Amygdala (tissue), 56 donors: ENCODE data around the gene NOL4L.
A peak's percentile ranks its signal among the peaks of the same experiment; 100 is the strongest.

Experiments used
- DNase-seq, 56 donors: peaks; one replicate each; lab custom pipeline; 2025; lab: John Stamatoyannopoulos, UW

NOL4L gene

DNA sequence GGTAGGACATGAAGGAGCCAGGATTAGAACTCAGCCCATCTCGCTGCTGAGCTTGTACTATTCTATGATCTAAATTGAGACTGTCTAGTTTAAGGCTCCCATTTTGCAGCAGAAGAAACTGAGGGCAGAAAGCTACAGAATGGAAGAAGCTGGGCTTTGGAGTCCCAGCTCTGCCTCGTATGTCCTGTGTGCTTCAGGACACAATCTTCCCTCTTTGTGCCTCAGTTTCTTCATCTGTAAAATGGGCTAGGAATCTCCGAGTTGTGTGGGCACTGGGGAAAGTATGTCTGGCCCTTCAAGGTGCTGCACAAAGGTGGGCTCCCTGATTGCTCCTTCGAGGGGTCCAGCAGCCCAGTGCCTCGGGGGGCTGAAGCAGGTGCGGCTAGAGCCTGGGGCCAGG lies 20.7 kb downstream of the NOL4L start:
- DNase-seq: no peak

DNA sequence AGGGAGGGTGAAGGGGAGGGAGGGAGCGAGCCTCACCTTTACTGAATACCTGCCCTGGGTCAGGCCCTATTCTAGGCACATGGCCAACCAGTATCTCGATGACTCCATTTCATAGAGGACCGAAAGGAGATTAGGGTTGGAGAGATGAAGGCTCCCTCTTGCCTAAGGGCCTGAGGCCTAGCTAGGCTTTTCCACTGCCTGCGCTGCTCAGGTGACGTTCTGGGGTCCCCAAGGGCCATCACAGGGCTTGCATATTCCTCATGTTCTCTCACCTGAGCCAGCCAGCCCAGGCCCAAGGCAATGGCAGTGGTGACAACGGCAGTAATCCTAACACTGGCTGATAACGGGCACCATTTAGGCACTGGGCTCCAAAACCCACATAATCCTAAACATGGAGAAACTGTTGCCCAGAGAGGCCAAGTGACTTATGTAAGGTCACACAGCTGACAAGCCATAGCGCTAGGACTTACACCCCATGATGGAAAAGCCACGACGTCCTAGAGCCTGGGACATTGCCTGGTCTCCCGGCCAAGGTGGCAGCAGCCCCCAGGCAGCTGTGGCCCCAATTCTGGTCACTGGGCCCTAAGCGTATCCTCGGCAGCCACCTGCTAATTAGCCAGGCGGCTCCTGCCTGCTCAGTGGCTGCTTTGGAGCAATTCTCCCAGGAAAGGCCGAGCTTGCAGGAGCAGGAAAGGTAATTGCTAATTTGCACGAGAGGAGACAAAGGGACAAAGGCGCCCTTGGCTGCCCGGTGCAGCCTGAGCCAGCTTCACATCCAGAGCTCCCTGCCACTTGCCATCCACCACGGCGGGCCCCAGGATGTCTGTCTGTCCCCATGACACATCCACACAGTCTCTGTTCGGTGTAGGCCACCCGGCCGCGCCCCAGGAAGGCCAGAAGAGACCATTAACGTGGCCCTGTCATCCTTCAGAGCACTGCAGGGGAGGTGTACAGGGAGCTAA lies 21.5 kb downstream of the NOL4L start:
- DNase-seq: peak in 1 of 56 donors; percentile 59

DNA sequence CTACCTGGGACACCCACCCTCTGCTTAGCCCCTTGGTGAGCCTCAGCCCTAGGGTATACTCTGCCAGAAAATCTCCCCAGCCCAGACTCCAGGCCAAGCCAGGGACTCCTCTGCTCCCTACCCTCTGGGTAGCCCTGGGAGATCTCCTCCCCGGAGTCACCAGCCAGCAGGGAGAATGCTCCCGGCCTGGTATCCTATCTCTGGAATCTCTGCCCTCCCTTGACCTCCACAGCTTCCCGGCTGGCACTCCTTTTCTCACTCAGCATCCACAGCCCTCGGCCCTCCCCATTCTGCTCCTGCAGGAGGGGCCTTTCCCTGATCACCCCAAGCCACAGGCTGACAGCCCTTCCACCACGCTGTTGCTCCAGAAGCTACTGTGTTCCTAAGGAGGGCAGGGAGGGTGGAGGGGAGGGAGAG lies 22.6 kb downstream of the NOL4L start:
- DNase-seq: no peak

DNA sequence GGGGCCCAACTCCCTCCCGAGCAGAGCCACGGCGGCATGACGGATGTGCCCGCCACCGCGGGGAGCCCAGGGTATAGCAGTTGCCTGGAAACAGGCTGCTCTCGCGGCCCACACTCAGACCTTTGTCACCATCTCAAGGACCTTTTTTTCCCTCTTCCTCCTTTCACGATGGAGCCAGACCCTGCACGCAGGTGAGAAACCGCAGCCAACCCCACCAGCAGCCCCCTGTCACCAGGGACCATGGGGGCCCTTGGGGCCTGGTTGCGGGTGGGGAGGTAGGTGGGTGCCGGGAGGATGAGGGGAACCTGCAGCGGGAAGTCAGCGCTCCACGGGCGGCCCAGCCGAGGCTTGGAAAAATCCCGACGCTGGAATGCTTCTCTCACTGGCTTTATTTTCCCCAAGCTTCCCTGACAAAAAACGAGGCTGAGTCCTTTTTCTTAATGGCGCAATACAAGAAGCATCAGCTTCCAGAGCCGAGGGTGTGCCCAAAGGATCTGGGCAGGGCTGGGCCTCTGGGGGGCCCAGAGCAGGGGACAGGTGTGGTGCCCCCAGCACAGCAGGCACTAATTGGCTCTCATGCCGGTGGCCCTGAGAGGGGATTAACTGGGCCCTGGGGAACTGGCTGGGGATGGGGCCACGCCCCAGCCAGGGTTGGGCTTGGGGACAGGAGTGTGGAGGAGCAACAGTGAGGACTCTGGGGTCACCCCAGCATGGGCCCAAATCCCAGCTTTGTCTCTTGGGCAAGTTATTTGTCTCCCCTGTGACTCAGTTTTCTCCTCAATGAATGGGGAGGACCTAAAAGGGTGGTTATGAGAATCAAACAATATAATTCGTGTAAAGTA lies 23.9 kb downstream of the NOL4L start:
- DNase-seq: peak in 1 of 56 donors; percentile 40

DNA sequence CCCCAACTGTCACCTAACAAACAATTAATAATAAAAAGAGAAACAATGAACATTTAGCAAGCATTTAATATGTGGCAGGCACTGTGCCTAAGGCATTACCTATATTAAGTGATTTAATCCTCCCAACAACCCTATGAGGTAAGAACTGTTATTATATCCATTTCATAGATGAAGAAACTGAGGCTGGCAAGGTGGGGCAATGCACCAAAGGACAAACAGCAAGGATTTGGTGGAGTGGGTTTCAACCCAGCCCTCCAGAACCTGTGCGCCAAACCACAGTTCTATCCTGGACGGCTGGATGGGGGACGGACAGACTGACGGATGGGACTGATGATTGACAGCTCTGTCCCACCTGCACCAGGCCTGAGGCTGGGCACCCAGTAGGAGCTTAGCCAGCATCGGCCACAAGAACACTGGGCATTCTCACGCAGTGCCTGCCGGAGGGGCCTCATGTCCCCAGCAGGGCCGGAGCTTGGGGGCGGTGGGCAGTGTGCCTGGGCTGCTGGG lies 24.6 kb downstream of the NOL4L start:
- no peak for DNase-seq

DNA sequence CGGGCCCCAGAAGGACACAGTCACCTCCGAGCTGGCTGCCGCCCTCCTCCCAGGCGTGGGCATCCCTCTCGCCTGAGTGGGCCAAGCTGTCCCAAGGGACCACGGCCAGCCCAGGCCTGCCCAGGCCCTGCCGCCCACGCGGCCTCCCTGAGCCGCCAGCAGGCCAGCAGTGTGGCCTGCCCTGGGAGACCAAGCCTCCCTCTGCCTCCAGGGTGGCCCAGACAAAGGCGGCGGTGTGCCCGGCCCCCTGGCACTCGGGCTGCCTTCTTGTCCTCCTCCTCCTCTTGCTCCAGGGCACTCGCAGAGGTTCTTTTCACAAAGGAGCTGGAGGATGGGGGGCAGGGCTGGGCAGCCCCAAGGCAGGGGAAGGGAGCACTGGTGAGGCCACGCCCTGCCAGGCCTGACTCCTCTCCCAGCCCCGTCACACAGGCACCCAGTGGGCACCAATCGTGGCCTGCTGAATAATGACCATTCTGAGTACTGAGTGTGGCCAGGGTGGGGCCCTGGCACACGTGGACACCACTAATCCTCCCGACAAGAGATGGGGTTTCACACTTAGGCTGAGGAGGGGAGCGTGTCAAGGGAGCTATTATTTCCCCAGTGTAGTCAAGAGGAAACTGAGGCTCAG lies 25.3 kb downstream of the NOL4L start:
- peak in 4 of 56 donors; percentile 23 to 46 (median 32) for DNase-seq

DNA sequence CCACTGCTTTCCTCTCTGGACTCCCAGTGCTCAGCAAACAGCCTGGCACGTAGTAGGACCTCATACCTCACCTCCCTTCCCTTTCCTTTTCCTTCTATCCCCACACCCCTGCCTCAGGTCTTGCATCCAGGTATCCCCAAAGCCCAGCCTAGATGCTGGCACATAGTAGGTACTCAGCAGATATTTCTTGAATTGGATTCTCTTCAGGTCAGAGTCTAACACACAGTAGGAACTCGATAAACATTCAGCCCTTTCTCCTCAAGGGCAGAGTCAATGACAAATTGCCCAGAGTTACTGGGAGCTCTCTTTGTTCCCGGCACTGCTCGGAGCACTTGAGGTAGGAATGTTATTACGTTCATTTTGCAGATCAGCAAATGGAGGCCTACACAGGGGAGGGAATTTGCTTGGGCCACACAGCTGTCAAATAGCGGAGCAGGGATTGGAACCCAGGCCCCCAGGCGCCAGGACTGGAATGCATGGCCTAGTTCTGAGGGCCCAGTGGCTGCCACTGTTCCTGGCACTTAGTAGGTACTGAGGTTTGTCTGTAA lies 25.9 kb downstream of the NOL4L start:
- no peak for DNase-seq

DNA sequence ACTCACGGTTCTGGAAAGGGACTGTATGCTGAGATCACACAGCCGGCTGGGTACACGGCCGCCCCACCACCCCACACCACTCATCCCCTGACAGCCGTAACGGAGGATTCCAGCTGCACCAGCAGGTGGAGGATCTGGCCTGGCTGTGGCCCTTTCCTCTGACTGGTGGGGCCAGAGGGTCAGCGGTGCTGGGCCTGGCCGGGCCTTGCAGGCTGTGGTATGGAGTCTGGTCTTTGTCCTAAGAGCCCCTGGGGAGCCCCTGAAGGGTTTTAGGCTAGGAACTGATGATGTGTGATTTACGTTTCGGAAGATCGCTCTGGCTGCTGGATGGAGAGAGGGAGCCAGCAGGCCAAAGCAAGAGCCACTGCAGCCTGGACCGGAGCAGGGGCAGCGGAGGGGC lies 26.6 kb downstream of the NOL4L start:
- DNase-seq: peak in 1 of 56 donors; percentile 31

DNA sequence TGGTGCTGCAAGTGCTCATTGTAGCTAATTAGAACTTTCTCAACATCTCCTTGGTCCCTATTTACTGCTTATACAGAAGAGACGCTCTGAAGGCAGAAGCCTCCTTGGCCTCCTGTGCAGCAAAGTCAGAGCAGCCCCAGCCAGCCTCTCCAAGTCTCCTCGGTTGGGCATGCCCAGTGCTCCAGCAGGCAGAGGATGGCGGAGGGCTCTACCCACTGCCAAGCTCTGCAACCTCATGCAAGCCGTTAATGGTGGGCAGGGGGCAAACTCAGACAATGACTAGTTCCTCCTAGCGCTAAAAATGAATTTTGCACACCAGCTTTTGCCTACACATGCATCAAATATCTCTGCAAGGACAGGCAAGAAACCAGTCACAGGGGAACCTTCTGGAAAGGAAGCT lies 27.8 kb downstream of the NOL4L start:
- DNase-seq: no peak

DNA sequence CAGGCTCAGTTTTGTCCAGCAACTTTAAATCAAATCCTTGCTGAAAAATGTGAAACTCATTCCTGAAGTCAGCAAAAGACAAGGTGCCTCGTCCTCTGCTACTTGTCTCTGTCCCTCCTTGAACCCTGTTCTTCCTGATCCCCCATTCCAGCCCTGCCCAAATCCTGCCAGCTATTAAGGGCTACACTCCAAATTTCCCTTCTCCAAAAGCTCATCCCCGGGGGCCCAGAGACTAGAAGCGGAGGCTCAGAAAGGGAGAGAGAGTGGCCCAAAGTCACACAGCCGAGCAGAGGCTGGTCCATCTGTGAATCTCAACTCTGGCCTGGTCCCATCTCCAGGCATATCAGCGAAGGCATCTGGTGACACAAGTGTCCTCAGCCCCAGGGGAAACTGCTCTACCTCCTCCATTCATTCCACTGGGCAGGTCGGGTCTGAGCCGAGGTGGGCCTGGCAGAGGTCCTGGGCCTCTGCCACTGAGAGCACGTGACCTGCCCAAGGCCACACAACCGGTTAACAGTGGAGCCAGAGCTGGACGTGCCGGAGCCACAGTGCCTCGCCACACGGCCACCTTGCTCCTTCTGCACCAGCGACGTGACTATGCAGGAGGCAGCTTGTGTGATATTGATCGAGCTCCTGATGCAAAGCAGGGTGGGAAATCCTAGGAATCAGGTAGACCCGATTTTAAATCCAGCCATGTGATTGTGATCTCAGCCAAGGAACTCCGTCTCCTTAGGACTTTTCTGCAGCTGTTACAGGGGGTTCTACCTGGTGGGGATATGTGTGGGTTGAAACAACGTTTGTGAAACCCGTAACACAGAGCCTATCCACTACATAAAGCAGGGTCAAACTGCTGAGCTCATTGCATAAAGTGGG lies 28.6 kb downstream of the NOL4L start:
- DNase-seq: no peak

DNA sequence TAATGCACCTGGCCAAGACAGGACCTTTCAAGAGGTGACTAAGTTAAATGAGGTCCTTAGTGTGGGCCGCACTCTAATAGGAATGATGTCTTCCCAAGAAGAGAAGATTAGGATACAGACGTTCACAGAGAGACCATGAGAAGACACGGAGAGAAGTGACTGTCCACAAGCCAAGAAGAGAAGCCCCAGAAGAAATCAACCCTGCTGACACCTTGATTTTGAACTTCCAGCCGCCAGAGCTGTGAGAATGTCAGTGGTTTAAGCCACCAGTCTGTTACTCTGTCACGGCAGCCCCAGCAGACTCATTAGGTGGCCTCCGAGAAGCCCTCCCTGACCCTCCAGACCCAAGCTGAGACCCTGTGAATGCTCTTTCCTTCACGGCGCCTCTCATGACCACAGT lies 29.5 kb downstream of the NOL4L start:
- no peak for DNase-seq

DNA sequence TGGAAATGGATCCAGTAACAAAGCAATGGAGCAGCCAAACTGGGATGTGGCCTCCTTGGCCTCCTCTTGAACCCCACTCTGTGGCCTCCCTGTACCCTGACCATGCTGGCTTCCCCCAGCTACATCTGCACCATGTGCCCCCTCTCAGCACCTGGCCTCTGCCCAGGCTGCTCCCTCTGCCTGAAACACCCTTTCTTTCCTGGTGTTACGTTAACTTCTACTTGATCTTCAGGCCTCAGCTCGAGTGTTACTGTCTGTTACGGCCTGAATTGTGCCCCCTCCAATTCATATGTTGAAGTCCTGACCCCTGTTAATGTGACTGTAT lies 30.2 kb downstream of the NOL4L start:
- no peak for DNase-seq

DNA sequence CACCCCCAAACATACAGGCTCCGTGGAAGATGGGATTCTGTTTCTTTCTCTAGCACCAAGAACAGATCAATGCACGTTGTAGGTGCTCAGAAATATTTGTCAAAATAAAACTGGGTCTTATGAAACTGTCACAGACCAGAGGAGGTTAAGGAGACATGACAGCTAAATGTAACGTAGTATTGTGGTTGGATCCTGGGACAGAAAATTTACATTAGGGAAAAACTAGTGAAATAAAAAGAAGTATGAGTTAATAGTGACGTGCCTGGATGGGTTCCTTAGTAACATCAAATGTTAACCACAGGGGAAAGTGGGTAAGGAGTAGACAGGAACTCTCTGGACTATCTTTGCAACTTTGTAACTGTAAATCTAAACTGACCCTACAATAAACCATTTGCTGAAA lies 31.5 kb downstream of the NOL4L start:
- DNase-seq: no peak

DNA sequence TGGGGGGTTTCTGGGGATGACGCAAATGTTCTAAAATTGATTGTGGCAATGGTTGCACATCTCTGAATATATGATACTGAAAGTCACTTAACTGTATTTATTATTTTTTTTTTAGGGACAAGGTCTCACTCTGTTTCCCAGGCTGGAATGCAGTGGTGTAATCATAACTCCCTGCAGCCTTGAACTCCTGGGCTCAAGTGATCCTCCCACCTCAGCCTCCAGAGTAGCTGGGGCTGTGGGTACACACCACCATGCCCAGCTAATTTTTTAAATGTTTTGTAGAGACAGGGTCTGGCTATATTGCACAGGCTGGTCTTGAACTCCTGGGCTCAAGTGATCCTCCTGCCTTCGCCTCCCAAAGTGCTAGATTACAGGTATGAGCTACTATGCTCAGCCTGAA lies 33.4 kb downstream of the NOL4L start:
- no peak for DNase-seq

DNA sequence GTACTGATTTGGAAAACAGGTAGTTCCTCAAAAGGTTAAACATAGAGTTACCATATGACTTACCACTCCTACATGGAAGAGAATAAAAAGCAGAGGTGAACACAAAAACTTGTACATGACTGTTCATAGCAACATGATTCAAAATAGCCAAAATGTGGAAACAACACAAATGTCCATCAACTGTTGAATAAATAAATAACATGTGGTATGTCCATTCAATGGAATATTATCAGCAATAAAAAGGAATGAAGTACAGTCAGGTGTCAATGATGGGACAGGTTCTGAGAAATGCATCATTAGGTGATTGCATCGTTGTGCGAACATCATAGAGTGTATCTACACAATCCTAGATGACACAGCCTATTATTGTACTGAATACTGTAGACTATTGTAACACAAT lies 35.3 kb downstream of the NOL4L start:
- no peak for DNase-seq

DNA sequence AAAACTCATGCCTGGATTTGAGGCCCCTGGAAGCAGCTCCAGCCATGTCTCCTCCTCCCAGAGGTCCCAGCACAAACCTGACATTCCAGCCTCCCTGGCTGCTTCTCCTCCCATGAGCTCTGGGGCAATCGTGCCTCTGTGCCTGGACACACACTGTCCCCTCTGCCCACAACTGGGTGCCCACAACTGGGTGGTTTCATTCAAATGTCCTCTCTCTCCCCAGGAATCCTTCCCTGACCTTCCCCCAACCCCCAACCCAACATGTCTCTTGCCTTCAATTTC lies 37.4 kb downstream of the NOL4L start:
- DNase-seq: no peak

DNA sequence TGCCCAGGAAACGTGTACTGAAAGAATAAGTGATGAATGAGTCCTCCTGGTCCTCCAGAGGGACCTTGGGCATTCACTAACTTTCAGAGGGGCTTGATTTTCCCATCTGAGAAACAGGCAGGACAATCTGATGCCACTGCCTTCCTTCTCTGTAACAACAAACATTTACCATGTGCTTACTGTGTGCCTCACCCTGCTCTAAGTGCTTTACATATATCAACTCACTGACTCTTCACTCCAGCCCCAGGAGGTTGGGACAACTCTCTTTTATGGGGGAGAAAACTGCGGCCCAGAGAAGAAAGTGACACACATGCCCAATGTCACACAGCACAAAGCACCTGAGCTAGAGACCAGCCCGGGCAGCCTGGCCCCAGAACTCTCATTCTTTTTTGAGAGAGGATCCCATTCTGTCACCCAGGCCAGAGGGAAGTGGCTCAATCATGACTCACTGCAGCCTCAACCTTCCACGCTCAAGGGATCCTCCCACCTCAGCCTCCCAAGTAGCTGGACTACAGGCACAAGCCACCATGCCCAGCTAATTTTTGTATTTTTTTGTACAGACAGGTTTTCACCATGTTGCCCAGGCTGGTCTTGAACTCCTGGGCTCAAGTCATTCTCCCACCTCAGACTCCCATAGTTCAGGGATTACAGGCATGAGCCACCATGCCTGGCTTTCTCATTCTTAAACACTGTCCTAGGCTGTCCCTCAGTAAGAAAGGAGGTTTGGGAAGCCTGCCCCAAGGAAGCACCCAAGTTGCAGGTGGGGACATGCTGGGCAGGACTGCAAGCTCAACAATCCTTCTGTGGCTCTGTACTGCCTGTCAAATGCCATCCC lies 38.0 kb downstream of the NOL4L start:
- no peak for DNase-seq

DNA sequence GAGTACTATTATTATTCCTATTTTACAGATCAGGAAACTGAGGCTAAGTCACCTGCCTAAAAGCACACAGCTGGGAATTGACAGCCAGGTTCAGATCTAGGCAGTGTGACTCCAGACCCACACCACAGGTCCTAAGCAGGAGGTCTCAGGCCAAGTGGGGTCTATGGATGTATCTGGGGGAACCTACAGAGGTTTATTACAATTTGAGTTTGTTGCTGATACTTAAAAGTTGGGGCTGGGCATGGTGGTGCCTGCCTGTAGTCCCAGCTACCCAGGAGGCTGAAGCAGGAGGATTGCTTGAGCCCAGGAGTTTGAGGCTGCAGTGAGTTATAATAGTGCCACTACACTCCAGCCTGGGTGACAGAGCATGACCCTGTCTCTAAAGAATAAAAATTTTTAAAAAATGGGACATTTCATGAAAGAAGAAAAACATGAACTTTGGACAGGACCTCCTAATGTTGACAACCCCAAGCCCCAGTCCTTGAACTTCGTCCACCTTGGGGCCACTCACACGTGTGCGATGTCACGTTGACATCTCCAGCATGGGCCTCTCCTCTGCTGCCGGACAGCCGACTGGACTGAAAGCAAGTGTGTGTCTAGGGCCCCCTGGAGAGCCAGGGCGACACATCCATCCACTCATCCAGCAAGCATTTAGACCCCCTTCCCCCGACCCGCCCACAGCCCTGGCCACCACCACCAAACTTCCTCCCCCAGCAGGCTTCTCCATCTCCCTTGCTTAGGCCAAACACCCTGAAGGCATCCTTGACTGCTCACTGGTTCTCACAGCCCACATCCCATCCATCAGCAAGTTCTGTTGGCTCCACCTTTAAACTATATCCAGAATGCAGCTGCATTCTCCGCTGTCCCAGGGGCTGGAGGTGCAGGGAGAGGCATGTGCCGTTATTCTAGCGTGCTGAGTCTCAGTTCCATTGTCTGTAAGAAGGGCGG lies 40.0 kb downstream of the NOL4L start:
- DNase-seq: no peak
